Adipose tissue (tissue), 3 donors: ENCODE results near the gene ERCC6L2. TPM values are rescaled to one million over a fixed set of nuclear protein-coding genes. Genes with fewer than 3 reads are reported as not detected.

ENCODE experiments used
- H3K27ac ChIP-seq: one replicate; pipeline ENCODE4 v1.5.1; 2013; ENCODE audit warnings: low read depth, low read length
- WGBS, 3 donors: extraction: QIAGEN DNeasy Blood & Tissue Kit; methylation state at CpG; one replicate each; pipeline ENCODE4 v1.1.7; 2013; 5-methylcytosine and 5-hydroxymethylcytosine counted together
- polyA plus RNA-seq, 3 donors: library from polyadenylated mRNA; stranded (reverse); fragments of 200-250 nt; gene quantifications; one replicate each; pipeline ENCODE4 v1.2.3, GENCODE V29; 2013
- donor health status: healthy with polysubstance abuse.
- donor health status: Bipolar disorder and iron deficiency.
- donor health status: healthy.

The ERCC6L2 gene
- polyA plus RNA-seq, 3 donors, result 6.7 to 8.4 (median 8.0) TPM

GRCh38 chr9:96006961-96007360 lies 131.5 kb downstream of the ERCC6L2 start:
- no peak overlapping the region for H3K27ac ChIP-seq

- 72 to 77% (median 74%) methylated on average over 12 of the region's 12 CpGs for WGBS, 3 donors
- no peak overlapping the region for H3K27ac ChIP-seq
Measured at GRCh38 chr9:96008502-96009222, 133.2 kb downstream of the ERCC6L2 start.

DNA sequence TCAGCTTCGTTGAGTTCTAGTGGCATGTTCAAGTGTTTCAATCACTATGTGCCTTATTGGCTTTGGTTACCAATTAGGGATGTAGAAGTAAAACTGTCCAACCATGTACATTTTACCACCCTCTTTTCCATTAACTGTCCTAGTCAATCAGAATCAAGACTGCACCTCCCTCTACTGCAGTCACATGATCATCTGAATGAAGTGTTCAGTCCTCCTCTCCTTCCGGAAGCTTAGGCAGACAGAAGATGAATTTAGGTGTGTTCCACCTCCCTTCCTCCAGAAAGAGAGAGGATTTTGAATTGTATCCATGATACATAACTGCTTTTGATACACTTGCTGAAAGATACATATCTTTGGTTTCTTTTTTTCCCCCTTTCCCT lies 133.7 kb downstream of the ERCC6L2 start:
- H3K27ac ChIP-seq, result no peak overlapping the region
- WGBS, 3 donors, result 84 to 100% (median 89%) methylated on average over 2 of the region's 2 CpGs

GRCh38 chr9:96009690-96010472 lies 134.4 kb downstream of the ERCC6L2 start:
- WGBS, 3 donors, result 72 to 86% (median 77%) methylated on average over 4 of the region's 4 CpGs
- H3K27ac ChIP-seq, result no peak overlapping the region

DNA sequence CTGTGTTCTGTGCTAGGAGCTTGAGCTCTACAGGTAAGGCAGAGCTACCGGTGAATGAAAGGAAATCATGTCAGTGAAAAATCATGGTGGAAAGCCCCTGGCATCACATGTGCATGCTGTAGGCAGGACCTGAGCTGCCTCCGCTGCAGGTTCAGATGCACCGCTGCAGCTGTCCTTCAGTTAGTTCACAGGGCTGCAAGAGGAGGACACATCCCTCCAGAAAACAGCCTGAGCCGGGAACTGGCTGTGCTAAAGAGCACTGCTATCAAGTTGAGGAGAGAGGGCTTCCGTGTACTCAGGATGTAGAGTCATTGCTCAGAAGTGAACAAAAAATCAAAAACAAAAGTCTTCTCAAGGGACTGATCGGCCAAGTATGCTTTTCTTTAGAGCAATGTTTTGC lies 138.6 kb downstream of the ERCC6L2 start:
- no peak overlapping the region for H3K27ac ChIP-seq
- WGBS, 3 donors, result 92 to 95% (median 92%) methylated on average over 6 of the region's 6 CpGs

- H3K27ac ChIP-seq, result no peak overlapping the region
- 87 to 90% (median 89%) methylated on average over 3 of the region's 3 CpGs for WGBS, 3 donors
Measured at GRCh38 chr9:96015876-96016686, 140.6 kb downstream of the ERCC6L2 start.
